HG02943 (cell line): ENCODE data around the gene TRAF1.

Experiments used
- ATAC-seq: cut with Tn5 transposase; IDR thresholded peaks from one replicate; pipeline ENCODE4 v1.9.1; 2021; ENCODE audit warnings: mild to moderate bottlenecking, low read depth, moderate library complexity; ENCODE audit not compliant: unreplicated experiment

Gene TRAF1

GRCh38 chr9:120941046-120941770 lies 14.6 kb upstream of the TRAF1 start:
- no peak for ATAC-seq

- no peak for ATAC-seq
Observed at GRCh38 chr9:120940573-120940972, 14.0 kb upstream of the TRAF1 start.

DNA sequence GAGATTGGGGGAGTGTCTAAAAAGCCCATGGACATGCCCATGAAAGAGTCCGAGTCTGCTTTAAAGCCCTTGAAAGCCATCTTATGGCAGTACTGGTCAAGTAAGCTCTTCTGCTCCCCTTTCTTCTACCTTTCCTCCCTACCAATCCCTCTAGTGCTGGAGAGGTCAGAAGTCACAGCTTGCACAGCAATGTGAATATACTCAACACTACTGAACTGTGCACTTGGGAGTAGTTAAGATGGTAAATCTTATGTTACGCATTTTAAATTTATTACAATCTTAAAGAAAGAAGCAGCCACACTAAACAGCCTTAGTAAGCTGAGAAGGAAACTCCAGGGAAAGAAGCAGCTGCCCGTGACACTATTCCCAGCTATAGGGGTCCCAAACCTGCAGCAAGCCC lies 12.3 kb upstream of the TRAF1 start:
- no peak for ATAC-seq

GRCh38 chr9:120937596-120937995 lies 11.0 kb upstream of the TRAF1 start:
- ATAC-seq: no peak

DNA sequence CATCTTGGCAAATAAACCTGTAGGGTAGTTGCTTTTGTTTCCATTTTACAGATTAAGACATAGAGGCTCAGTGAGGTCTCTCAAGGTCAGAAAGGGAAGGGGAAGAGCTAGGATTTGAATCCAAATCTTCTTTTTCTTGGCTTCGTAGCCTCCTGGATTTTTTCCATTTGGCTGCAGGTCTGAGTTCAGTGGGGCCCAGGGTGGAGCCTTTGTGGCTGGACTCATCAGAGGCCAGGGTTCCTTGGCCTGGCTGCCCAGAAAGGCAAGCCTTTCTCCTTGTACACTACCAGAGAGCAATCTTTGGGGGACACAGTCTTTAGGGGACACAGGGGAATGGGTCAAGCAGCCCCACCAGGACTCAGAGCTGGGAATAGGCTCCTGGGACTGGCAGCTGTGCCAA lies 10.5 kb upstream of the TRAF1 start:
- no peak for ATAC-seq

DNA sequence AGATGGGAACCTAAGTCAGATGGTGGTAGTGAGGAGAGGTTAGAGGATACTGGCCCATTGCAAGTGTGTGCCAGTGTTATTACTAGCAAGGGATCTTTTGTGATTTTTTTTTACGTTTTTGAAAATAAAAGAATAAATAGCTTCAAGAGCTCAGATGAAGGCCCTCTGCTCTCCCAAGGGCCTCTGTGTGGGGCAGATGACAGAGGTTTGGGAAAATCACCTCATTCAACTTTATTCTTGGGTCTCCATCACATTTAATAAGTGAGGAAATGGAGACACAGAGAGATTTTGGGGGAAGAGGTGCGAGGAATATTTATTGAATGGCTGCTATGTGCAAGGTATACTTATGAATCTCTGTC lies 10.1 kb upstream of the TRAF1 start:
- no peak for ATAC-seq

GRCh38 chr9:120936011-120936763 lies 9.6 kb upstream of the TRAF1 start:
- ATAC-seq: no peak

DNA sequence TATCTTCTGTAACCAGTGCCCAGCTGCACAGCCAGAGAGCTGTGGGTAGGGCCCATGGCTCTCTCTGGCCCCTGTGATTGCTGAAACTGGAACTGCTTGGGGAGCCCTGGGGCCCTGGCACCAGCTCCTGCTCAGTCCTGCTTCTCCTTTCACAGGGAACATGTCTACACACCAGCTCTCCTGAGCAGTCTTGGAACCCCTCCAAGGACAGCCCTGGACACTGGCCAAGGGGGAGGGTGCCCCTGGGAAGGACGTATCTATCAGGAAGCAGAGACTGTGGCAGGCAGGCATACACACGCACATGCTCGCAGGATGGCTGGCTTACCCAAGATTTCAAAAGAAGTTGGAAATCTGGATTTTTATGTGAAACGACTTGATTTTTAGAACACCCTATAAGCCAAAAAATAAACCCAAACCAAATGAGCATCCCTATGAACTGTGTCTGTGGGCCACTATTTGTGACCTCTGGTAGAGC lies 8.8 kb upstream of the TRAF1 start:
- ATAC-seq: no peak

DNA sequence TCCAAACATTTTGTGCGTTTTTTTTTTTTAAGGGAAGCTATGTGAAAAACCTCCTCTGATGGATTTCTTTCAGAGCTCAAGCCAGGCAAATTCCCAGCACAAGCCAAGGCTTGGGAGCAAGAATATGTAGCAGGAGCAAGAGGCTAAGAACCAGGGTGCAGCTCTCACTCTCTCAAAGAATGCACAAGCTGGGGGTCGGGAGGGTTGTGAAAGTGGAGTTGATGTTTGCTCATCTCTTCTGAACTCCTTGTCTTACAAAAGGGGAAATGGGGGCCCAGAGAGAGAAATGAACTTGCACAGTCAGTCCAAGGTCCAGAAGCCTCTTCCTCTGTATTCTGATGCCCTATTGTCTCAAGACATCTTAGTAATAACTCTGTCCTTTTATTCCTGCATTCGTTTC lies 7.7 kb upstream of the TRAF1 start:
- no peak for ATAC-seq

GRCh38 chr9:120933310-120934055 lies 6.9 kb upstream of the TRAF1 start:
- ATAC-seq: no peak

GRCh38 chr9:120932086-120932823 lies 5.7 kb upstream of the TRAF1 start:
- no peak for ATAC-seq

GRCh38 chr9:120931231-120932085 lies 4.9 kb upstream of the TRAF1 start:
- peak; percentile 38 for ATAC-seq

DNA sequence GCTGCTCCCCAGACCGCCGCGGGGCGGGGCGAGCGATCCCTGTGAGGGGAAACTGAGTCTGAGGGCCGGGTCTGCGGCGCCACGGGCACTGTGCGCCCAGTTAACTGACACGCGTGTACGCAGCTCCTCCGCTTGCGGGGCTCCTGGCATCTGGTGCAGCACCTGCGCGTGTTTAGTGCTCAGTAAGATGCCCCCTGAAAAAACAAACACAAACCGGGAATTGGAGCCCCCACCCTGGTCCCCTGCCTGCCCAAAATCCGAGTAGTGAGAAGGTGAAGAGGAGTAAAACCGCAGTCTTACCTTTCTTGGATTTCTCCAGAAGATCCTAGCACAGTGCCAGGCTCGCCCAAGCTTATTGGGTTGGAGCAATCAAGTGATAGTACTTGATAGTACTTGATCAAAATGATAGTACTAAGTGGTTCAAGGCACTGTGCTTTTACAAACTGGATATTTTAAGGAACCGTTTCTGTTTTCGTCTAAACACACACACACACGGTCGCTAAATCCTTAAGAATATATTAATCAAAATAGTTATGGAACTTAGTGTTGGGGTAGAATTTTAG lies 2.7 kb upstream of the TRAF1 start:
- ATAC-seq: no peak

DNA sequence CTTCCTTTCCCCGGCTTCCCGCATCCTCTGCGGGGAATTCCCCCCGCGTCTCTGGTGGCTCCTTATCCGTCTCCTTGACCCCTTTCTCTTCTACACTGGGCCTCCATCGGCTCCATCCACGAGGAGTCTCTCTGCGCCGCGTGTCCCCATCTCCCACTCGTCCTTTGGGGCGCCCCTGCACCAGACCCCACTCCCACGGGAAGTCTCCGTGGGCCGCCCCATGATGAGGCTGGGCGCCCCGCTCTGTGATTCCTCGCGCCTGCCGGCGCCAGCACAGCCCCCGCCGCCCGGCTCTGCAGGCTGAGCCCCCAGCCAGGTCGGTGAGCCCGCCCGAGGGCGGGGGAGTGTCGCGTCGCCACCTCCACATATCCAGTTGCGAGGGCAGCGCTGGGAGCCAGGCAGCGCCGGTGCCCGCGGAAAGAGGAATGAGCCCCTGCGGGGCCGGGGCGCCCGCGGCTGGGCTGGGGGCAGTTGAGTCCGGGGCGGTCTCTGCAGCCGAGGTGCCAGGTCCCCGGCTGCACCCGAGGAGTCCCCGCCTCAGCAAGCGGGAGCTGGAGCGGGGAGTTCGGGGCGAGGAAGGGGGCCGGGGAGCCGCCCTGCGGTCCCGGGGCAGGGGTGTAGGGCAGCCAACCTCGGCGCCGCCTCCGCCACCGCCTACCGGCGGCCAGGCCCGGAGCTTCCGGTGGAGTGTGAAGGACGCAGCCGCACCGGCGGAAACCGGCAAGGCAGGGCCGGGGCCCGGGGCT lies 2.1 kb upstream of the TRAF1 start:
- no peak for ATAC-seq

DNA sequence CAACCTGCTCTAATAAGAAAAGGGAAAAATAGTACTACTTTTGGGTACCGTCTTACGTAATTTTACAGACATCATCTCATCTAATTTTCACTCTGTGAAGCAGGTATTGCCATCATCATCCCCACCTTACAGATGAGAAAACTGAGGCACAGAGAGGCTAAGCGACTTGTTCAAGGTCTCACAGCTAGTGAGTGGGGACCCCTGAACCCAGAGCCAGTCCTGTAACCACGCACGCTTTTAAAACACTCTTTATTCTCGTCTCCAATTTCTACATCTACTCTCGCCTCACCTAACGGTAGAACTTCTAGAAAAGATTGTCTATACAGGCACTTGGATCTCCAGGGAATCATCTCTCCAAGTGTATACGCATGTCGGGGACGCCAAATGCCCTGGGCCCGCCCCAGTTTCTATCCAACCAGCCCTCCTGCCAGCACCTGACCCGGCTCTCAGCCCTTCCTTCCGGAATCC lies 1.5 kb upstream of the TRAF1 start:
- no peak for ATAC-seq

DNA sequence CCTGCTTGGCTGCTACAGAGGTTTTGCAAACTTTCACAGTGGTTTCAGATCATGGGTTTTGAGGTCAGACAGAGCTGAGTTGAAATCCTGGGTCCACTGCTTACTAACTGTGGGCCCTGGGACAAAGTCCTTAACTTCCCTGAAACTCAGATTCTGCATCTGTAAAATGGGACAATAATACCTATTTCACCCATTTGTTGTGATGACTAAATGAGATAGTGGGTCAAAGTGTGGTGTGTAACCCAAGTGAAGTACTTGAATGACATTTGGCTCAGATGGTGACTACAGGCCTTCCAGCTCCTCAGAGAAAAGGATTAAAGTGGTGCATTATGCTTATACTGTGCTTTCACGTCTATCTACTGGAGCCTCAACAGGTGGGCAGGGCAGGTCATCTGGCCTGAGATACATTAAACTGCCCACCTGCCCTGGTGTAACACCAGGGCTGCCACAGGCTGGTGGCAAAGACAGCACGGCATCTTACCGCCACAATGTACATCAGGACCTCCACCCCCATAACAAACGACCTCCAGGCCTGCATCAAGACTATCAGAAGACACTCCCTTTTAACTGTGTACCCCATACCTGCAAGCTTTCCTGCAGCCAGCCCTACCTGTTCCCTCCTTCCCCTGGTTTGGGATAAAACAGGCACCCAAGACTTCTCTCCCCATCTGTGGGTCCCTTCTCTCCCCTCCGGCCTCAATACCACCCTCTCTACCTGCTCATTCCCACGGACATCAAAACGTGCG lies 846 bp upstream of the TRAF1 start:
- ATAC-seq: no peak

DNA sequence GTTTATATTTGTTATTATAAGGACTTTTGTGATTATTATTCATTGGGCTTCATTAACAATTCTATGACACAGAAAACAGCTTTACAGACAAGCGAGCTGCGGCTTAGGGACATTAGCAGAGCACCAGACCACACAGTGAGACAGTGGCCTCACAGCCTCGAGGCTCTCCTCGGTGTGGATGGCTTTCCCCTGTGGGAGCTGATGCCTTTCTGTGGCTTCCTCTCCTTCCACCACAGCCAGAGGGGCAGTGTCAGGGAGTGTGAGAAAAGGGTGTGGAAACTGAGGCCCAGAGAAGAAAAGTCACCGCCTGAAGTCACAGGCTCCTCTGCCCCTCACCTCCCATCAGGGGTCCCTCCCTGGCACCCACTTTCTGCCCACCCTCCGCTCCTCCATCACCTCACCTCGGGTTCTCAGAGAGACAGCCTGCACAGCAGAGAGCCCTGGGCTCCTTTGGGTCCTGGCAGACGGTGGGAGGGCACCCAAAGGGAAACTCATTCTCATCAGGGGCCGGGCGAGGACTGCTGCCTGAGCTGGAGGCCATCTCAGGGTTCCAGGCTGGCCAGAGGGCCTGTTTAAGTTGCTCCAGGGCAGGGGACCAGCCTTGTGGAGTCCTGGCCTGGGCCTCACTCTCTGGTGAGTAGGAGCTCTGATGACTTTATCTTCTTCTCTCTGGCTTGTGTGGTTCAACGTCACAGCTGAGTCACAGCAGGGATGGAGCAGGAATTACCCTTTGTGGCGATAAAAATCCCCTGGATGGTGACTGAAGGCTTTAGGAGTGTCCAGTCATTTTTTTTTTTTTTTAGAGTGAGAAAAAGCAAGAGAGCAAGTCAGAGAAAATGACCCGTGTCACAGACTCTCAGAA lies 830 bp downstream of the TRAF1 start:
- ATAC-seq: no peak
